WTC11 (cell line): ENCODE data around the gene AMN.

Source experiments
- ATF1 ChIP-seq: sonication (generic); formaldehyde crosslinking; IDR thresholded peaks from 2 replicates; pipeline ENCODE4 v1.8.1; 2023; ENCODE audit warnings: mild to moderate bottlenecking, moderate library complexity, missing genetic modification reagents
- CTCF ChIP-seq: fragments of 200-600 bp; IDR thresholded peaks from 2 replicates; pipeline ENCODE4 v1.8.0; 2022; ENCODE audit warnings: antibody characterized with exemption
- ETV6 ChIP-seq: sonication (generic); formaldehyde crosslinking; IDR thresholded peaks from 2 replicates; pipeline ENCODE4 v1.8.1; 2022; ENCODE audit warnings: mild to moderate bottlenecking, missing genetic modification reagents
- FOXK1 ChIP-seq: sonication (generic); formaldehyde crosslinking; IDR thresholded peaks from 2 replicates; pipeline ENCODE4 v1.8.0; 2022; ENCODE audit warnings: mild to moderate bottlenecking, moderate library complexity, missing genetic modification reagents
- MAX ChIP-seq: sonication (generic); formaldehyde crosslinking; IDR thresholded peaks from 2 replicates; pipeline ENCODE4 v1.8.0; 2022; ENCODE audit warnings: mild to moderate bottlenecking, missing genetic modification reagents
- TP53 ChIP-seq: sonication (generic); formaldehyde crosslinking; IDR thresholded peaks from 2 replicates; pipeline ENCODE4 v1.8.1; 2023; ENCODE audit warnings: mild to moderate bottlenecking, missing genetic modification reagents
- ZBTB21 ChIP-seq: sonication (generic); formaldehyde crosslinking; IDR thresholded peaks from 2 replicates; pipeline ENCODE4 v1.8.1; 2023; ENCODE audit warnings: mild to moderate bottlenecking, missing genetic modification reagents, borderline replicate concordance
- TF ChIP-seq, protein P1 (sequence below): sonication (generic); formaldehyde crosslinking; IDR thresholded peaks from 2 replicates; pipeline ENCODE4 v1.8.1; 2022; ENCODE audit warnings: low read depth, missing genetic modification reagents, borderline replicate concordance

DNA sequence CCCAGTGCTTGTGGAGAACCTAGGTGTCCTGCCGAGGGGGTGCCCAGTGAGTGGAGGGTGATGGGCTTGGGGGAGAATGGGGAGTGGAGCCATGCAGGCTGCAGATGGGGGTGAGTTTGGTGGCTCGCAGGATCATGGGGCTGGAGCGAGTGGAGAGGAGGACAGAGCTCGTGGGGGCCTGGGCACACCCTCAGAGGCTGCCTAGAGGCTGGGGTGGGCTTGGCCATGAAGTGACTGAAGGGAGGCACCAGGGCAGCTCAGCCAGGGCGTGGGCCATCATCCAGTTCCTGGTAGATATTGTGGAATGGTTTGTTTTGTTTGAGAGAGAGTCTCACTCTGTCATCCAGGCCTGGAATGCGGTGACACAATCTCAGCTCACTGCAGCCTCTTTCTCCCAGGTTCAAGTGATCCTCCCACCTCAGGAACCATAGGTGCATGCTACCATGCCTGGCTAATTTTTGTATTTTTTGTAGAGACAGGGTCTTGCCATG is 43.4 kb upstream of the AMN start:
- TF ChIP-seq CTCF (0 out of 2 replicates have a peak, but pooled peaks have one; percentile 10), ZBTB21 (CRISPR knock-in tag) (no peak), ATF1 (CRISPR knock-in tag) (no peak), MAX (CRISPR knock-in tag) (no peak), ETV6 (no peak), FOXK1 (CRISPR knock-in tag) (no peak), TP53 (no peak)
- TF ChIP-seq, protein P1, sequence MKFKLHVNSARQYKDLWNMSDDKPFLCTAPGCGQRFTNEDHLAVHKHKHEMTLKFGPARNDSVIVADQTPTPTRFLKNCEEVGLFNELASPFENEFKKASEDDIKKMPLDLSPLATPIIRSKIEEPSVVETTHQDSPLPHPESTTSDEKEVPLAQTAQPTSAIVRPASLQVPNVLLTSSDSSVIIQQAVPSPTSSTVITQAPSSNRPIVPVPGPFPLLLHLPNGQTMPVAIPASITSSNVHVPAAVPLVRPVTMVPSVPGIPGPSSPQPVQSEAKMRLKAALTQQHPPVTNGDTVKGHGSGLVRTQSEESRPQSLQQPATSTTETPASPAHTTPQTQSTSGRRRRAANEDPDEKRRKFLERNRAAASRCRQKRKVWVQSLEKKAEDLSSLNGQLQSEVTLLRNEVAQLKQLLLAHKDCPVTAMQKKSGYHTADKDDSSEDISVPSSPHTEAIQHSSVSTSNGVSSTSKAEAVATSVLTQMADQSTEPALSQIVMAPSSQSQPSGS (CRISPR knock-in tag) = no peak
